ENCODE data around the gene LRRC4C. TPM values are rescaled to one million over a fixed set of nuclear protein-coding genes. Genes with fewer than 3 reads are reported as not detected.

The LRRC4C gene
- total RNA-seq, 1 experiment from 2014 or later: not detected

- intact Hi-C loops (cut with micrococcal nuclease; ENCODE audit: unreplicated experiment): no loop called here
- Mint-ChIP-seq H3K4me3 (ENCODE audit: low read depth, unreplicated experiment) (no peak overlapping the region), H3K9me3 (ENCODE audit: low read depth, unreplicated experiment) (peaks cover 16% of the 10 kb centered on the region), H3K27ac (ENCODE audit: unreplicated experiment) (no peak overlapping the region), H3K4me1 (ENCODE audit: low read depth, unreplicated experiment) (no peaks in the 10 kb centered on the region), H3K27me3 (ENCODE audit: unreplicated experiment) (no peaks in the 10 kb centered on the region), H3K36me3 (ENCODE audit: insufficient read depth, unreplicated experiment) (no peaks in the 10 kb centered on the region)
- no peak for TF ChIP-seq CTCF (IDR thresholded peaks at IDR 0.05; ENCODE audit: unreplicated experiment)
- CTCF ChIA-PET: no interaction called here
- no peak for DNase-seq
- no TSS peak for BruUV-seq (replicated peaks)
Observed at GRCh38 chr11:41246399-41246745, 213.1 kb downstream of the LRRC4C start.

GRCh38 chr11:41245704-41246398 is 213.6 kb downstream of the LRRC4C start:
- no TSS peak for BruUV-seq (replicated peaks)

GRCh38 chr11:41245184-41245583 is 214.3 kb downstream of the LRRC4C start:
- no TSS peak for BruUV-seq (replicated peaks)
- intact Hi-C loops (cut with micrococcal nuclease; ENCODE audit: unreplicated experiment): no loop called here
- H3K4me3 Mint-ChIP-seq (ENCODE audit: low read depth, unreplicated experiment): no peak overlapping the region
- DNase-seq: no peak
- no peaks in the 10 kb centered on the region for H3K27me3 Mint-ChIP-seq (ENCODE audit: unreplicated experiment)
- CTCF ChIA-PET: no interaction called here
- H3K36me3 Mint-ChIP-seq (ENCODE audit: insufficient read depth, unreplicated experiment): no peaks in the 10 kb centered on the region
- peaks cover 12% of the 10 kb centered on the region for H3K9me3 Mint-ChIP-seq (ENCODE audit: low read depth, unreplicated experiment)
- no peak overlapping the region for H3K27ac Mint-ChIP-seq (ENCODE audit: unreplicated experiment)
- no peaks in the 10 kb centered on the region for H3K4me1 Mint-ChIP-seq (ENCODE audit: low read depth, unreplicated experiment)
- TF ChIP-seq CTCF (IDR thresholded peaks at IDR 0.05; ENCODE audit: unreplicated experiment): no peak

More at GRCh38 chr11:41245704-41246398, 213.6 kb downstream of the LRRC4C start:
- Mint-ChIP-seq H3K27me3 (ENCODE audit: unreplicated experiment) (no peaks in the 10 kb centered on the region), H3K9me3 (ENCODE audit: low read depth, unreplicated experiment) (peaks cover 12% of the 10 kb centered on the region), H3K27ac (ENCODE audit: unreplicated experiment) (no peak overlapping the region), H3K4me3 (ENCODE audit: low read depth, unreplicated experiment) (no peak overlapping the region), H3K4me1 (ENCODE audit: low read depth, unreplicated experiment) (no peaks in the 10 kb centered on the region), H3K36me3 (ENCODE audit: insufficient read depth, unreplicated experiment) (no peaks in the 10 kb centered on the region)
- no peak for DNase-seq
- CTCF ChIA-PET: no interaction called here
- no peak for TF ChIP-seq CTCF (IDR thresholded peaks at IDR 0.05; ENCODE audit: unreplicated experiment)
- intact Hi-C loops (cut with micrococcal nuclease; ENCODE audit: unreplicated experiment): no loop called here

- CTCF ChIA-PET: no interaction called here
- no peaks in the 10 kb centered on the region for H3K27me3 Mint-ChIP-seq (ENCODE audit: unreplicated experiment)
- intact Hi-C loops (cut with micrococcal nuclease; ENCODE audit: unreplicated experiment): no loop called here
- TF ChIP-seq CTCF (IDR thresholded peaks at IDR 0.05; ENCODE audit: unreplicated experiment): no peak
- DNase-seq: no peak
- H3K4me1 Mint-ChIP-seq (ENCODE audit: low read depth, unreplicated experiment): no peaks in the 10 kb centered on the region
- no TSS peak for BruUV-seq (replicated peaks)
- H3K4me3 Mint-ChIP-seq (ENCODE audit: low read depth, unreplicated experiment): no peak overlapping the region
- peaks cover 10% of the 10 kb centered on the region for H3K9me3 Mint-ChIP-seq (ENCODE audit: low read depth, unreplicated experiment)
- H3K27ac Mint-ChIP-seq (ENCODE audit: unreplicated experiment): no peak overlapping the region
- no peaks in the 10 kb centered on the region for H3K36me3 Mint-ChIP-seq (ENCODE audit: insufficient read depth, unreplicated experiment)
Observed at GRCh38 chr11:41237382-41237781, 222.1 kb downstream of the LRRC4C start.
